K562 (cell line): Measurements from ENCODE around the gene DNM1. TPM values are rescaled to one million over a fixed set of nuclear protein-coding genes. Genes with fewer than 3 reads are reported as not detected.

Source experiments
- CSDE1 ChIP-seq, 2 experiments: fragments of 450-650 bp; IDR thresholded peaks; 2 replicates each; pipeline ENCODE4 v1.6.1; 2016; ENCODE audit warnings: mild to moderate bottlenecking in 1 of 2
- CTBP1 ChIP-seq: fragments of 450-650 bp; IDR thresholded peaks from 2 replicates; pipeline ENCODE4 v1.6.1; 2016; ENCODE audit warnings: borderline replicate concordance
- DEAF1 ChIP-seq: fragments of 450-650 bp; formaldehyde crosslinking; IDR thresholded peaks from 2 replicates; pipeline ENCODE4 v1.4.0; 2020; ENCODE audit warnings: mild to moderate bottlenecking, moderate library complexity
- ESRRA ChIP-seq: fragments of 450-650 bp; IDR thresholded peaks from 2 replicates; pipeline ENCODE4 v1.6.1; 2014; ENCODE audit warnings: low read depth, mild to moderate bottlenecking, moderate library complexity, borderline replicate concordance
- FOXK1 ChIP-seq: sonication (generic); formaldehyde crosslinking; IDR thresholded peaks from 2 replicates; pipeline ENCODE4 v1.8.0; 2022; ENCODE audit warnings: missing genetic modification reagents, mild to moderate bottlenecking, borderline replicate concordance
- HCFC1 ChIP-seq: IDR thresholded peaks from 2 replicates; pipeline ENCODE4 v1.6.1; 2012; ENCODE audit warnings: low read depth, low read length, improper control_type of control experiment
- HMGN3 ChIP-seq: IDR thresholded peaks from 2 replicates; pipeline ENCODE4 v1.6.1; 2011; ENCODE audit warnings: borderline replicate concordance, low read depth, mild to moderate bottlenecking, mixed read lengths, low read length; ENCODE audit not compliant: insufficient read length; ENCODE audit errors: extremely low read depth
- HNRNPLL ChIP-seq: fragments of 200-400 bp; formaldehyde crosslinking; IDR thresholded peaks from 2 replicates; pipeline ENCODE4 v1.6.1; 2017; ENCODE audit warnings: low read length, low read depth, mild to moderate bottlenecking; ENCODE audit not compliant: poor library complexity, severe bottlenecking
- LARP7 ChIP-seq: fragments of 450-650 bp; IDR thresholded peaks from 2 replicates; pipeline ENCODE4 v1.6.1; 2016
- MBD1 ChIP-seq: fragments of 250-450 bp; sonication (Bioruptor Pico); IDR thresholded peaks from 2 replicates; pipeline ENCODE4 v1.8.0; 2022; ENCODE audit warnings: inconsistent platforms
- PTBP1 ChIP-seq: fragments of 200-400 bp; formaldehyde crosslinking; IDR thresholded peaks from 2 replicates; pipeline ENCODE4 v1.6.1; 2017; ENCODE audit warnings: low read depth, low read length
- RCOR1 ChIP-seq, 2 experiments: IDR thresholded peaks; 2 replicates each; pipeline ENCODE4 v1.6.1; 2012; ENCODE audit warnings: low read depth in 2 of 2, low read length in 2 of 2, borderline replicate concordance in 1 of 2, improper control_type of control experiment in 1 of 2
- RFX1 ChIP-seq: fragments of 450-650 bp; IDR thresholded peaks from 2 replicates; pipeline ENCODE4 v1.6.1; 2016; ENCODE audit warnings: mild to moderate bottlenecking, moderate library complexity
- TEAD2 ChIP-seq: fragments of 450-650 bp; IDR thresholded peaks from 2 replicates; pipeline ENCODE4 v1.6.1; 2016; ENCODE audit warnings: missing genetic modification characterization, control low read depth, missing compliant biosample characterization
- TRIM28 ChIP-seq: fragments of 450-650 bp; IDR thresholded peaks from 2 replicates; pipeline ENCODE4 v1.6.1; 2017
- ZBTB49 ChIP-seq: sonication (generic); formaldehyde crosslinking; IDR thresholded peaks from 2 replicates; pipeline ENCODE4 v1.8.0; 2022; ENCODE audit warnings: missing genetic modification reagents, mild to moderate bottlenecking, borderline replicate concordance
- ZC3H4 ChIP-seq: sonication (generic); formaldehyde crosslinking; IDR thresholded peaks from 2 replicates; pipeline ENCODE4 v1.9.0; 2021; ENCODE audit warnings: missing genetic modification reagents, borderline replicate concordance
- ZKSCAN8 ChIP-seq: fragments of 200-800 bp; sonication (Bioruptor generic); IDR thresholded peaks from 2 replicates; pipeline ENCODE4 v1.6.1; 2016; ENCODE audit warnings: missing genetic modification characterization, missing compliant biosample characterization
- ZNF584 ChIP-seq: fragments of 200-800 bp; sonication (Bioruptor generic); IDR thresholded peaks from 2 replicates; pipeline ENCODE4 v1.6.1; 2016; ENCODE audit warnings: low read depth, mild to moderate bottlenecking, missing genetic modification characterization, missing compliant biosample characterization
- polyA plus RNA-seq, 8 experiments: library from polyadenylated mRNA; depleted of rRNA in 4 of 8; stranded (reverse) in 5 of 8; unstranded in 3 of 8; fragments of >200 nt; fragmentation: Nextera tagmentation in 2 of 8; fragmentation: Illumina TruSeq in 1 of 8; extraction: Ambion mirVana in 2 of 8; extraction: Trizol in 1 of 8; gene quantifications; 2 replicates each; pipeline versions ENCODE4 v1.2.1 to v1.2.3, GENCODE V29; 2011 to 2014; ENCODE audit warnings: inconsistent platforms in 1 of 8, missing spikeins in 1 of 8
- total RNA-seq, 7 experiments: library from RNA; depleted of rRNA in 6 of 7; stranded (reverse); fragments of >200 nt in 6 of 7; fragmentation: Illumina TruSeq in 2 of 7; extraction: Trizol in 2 of 7; gene quantifications; 2 replicates each; pipeline versions ENCODE4 v1.2.1 to v1.2.3, GENCODE V29; 2011 to 2021; ENCODE audit warnings: low replicate concordance in 1 of 7
- TF ChIP-seq, protein P1 (sequence below): IDR thresholded peaks from 3 replicates; pipeline ENCODE4 v1.6.1; 2011; ENCODE audit warnings: borderline replicate concordance, mild to moderate bottlenecking; ENCODE audit not compliant: insufficient read length, insufficient read depth
- TF ChIP-seq, protein P2 (sequence below): fragments of 200-800 bp; sonication (Bioruptor generic); IDR thresholded peaks from 2 replicates; pipeline ENCODE4 v1.6.1; 2017; ENCODE audit warnings: missing genetic modification characterization, missing compliant biosample characterization

Gene DNM1
- total and polyA plus RNA-seq, 9 of the 15 experiments (the other 6 are each of a cell fraction or from before 2014, with no cell fraction given): 0.39 to 23.1 (median 9.1) TPM

DNA sequence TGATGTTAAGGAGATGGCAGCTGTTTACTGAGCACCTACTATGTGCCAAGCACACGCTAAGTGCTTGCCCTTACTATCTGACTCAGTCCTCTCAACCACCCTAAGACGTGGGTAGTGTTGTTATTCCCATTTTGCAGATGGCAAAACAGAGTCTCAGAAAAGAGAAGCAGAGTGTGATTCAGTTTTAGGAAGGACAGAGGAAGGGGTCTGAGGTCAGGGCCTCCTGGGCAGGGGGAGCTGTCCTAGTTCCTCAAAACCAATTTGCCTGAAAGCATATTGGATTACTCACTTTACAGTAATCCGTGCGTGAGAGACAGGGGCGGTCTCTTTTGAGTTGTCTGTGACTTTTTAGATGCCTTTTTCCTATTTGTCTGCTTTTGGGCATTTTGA, 23.2 kb downstream of the DNM1 start (continued):
- no peak for TF ChIP-seq DEAF1 (CRISPR knock-in tag)
- TF ChIP-seq, protein P1, sequence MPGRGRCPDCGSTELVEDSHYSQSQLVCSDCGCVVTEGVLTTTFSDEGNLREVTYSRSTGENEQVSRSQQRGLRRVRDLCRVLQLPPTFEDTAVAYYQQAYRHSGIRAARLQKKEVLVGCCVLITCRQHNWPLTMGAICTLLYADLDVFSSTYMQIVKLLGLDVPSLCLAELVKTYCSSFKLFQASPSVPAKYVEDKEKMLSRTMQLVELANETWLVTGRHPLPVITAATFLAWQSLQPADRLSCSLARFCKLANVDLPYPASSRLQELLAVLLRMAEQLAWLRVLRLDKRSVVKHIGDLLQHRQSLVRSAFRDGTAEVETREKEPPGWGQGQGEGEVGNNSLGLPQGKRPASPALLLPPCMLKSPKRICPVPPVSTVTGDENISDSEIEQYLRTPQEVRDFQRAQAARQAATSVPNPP: no peak
- TF ChIP-seq ZBTB49: no peak
- no peak for TF ChIP-seq HNRNPLL
- no peak for TF ChIP-seq LARP7
- TF ChIP-seq CSDE1 (IDR thresholded peaks at IDR 0.05): no peak
- TF ChIP-seq ZKSCAN8 (CRISPR knock-in tag): no peak
- no peak for TF ChIP-seq MBD1
- TF ChIP-seq RCOR1 (IDR thresholded peaks at IDR 0.05; ENCODE audit: borderline replicate concordance in 1 of 2, low read depth in 2 of 2, low read length in 2 of 2): peak; percentile 64 to 89; a peak in 3 of 4 replicates
- no peak for TF ChIP-seq TEAD2 (tag)
- no peak for TF ChIP-seq CTBP1
- TF ChIP-seq PTBP1: 0 out of 2 replicates have a peak, but pooled peaks have one; percentile 81
- no peak for TF ChIP-seq RFX1
- peak; percentile 45; the same call in 1 of the 2 replicates for TF ChIP-seq ESRRA
- TF ChIP-seq ZNF584 (CRISPR knock-in tag): no peak
- TF ChIP-seq FOXK1 (CRISPR knock-in tag): no peak
- TF ChIP-seq, protein P2, sequence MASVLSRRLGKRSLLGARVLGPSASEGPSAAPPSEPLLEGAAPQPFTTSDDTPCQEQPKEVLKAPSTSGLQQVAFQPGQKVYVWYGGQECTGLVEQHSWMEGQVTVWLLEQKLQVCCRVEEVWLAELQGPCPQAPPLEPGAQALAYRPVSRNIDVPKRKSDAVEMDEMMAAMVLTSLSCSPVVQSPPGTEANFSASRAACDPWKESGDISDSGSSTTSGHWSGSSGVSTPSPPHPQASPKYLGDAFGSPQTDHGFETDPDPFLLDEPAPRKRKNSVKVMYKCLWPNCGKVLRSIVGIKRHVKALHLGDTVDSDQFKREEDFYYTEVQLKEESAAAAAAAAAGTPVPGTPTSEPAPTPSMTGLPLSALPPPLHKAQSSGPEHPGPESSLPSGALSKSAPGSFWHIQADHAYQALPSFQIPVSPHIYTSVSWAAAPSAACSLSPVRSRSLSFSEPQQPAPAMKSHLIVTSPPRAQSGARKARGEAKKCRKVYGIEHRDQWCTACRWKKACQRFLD (CRISPR knock-in tag): 0 out of 2 replicates have a peak, but pooled peaks have one; percentile 30
- TF ChIP-seq HMGN3: no peak
- no peak for TF ChIP-seq HCFC1
- 0 out of 2 replicates have a peak, but pooled peaks have one; percentile 27 for TF ChIP-seq TRIM28
- no peak for TF ChIP-seq ZC3H4 (CRISPR knock-in tag)
